ENCODE data around the gene MYO16. TPM values are rescaled to one million over a fixed set of nuclear protein-coding genes. Genes with fewer than 3 reads are reported as not detected.
"Not testable (repeated sequence)": the region's sequence is repeated elsewhere in the genome, so short reads cannot be mapped to it uniquely, and the experiment has no call there.

Gene MYO16
- total and polyA plus RNA-seq, 3 donors from 2014 or later, result 3.1 to 4.0 (median 3.4) TPM

GRCh38 chr13:108984251-108984920 is 355.0 kb downstream of the MYO16 start:
- H3K9me3 ChIP-seq, result no peaks in the 10 kb centered on the region
- 95 to 96% methylated on average over 7 of the region's 7 CpGs for WGBS, 2 donors
- no peaks in the 10 kb centered on the region for H3K27me3 ChIP-seq
- H3K4me1 ChIP-seq, result no peaks in the 10 kb centered on the region
- no peak for DNase-seq
- H3K27ac ChIP-seq, result no peak overlapping the region
- no peak overlapping the region for H3K4me3 ChIP-seq
- intact Hi-C loops (cut with DNase I; ENCODE audit: low total_unique reads), result no loop called here
- H3K36me3 ChIP-seq (ENCODE audit: low read depth, missing control alignments), result no peaks in the 10 kb centered on the region
- TF ChIP-seq POLR2A (IDR thresholded peaks at IDR 0.05) (no peak), CTCF (IDR thresholded peaks at IDR 0.05) (no peak)

GRCh38 chr13:108985166-108985565 is 355.8 kb downstream of the MYO16 start:
- 51 to 62% methylated on average over 10 of the region's 10 CpGs for WGBS, 2 donors
- no peaks in the 10 kb centered on the region for H3K9me3 ChIP-seq
- intact Hi-C loops (cut with DNase I; ENCODE audit: low total_unique reads), result no loop called here
- H3K27ac ChIP-seq, result no peak overlapping the region
- no peaks in the 10 kb centered on the region for H3K36me3 ChIP-seq (ENCODE audit: low read depth, missing control alignments)
- no peak overlapping the region for H3K4me3 ChIP-seq
- DNase-seq, result no peak
- H3K4me1 ChIP-seq, result no peaks in the 10 kb centered on the region
- no peak for TF ChIP-seq CTCF (IDR thresholded peaks at IDR 0.05)
- no peak for TF ChIP-seq POLR2A (IDR thresholded peaks at IDR 0.05)
- H3K27me3 ChIP-seq, result no peaks in the 10 kb centered on the region

GRCh38 chr13:108987517-108987916 is 358.1 kb downstream of the MYO16 start:
- no peaks in the 10 kb centered on the region for H3K9me3 ChIP-seq
- TF ChIP-seq CTCF (IDR thresholded peaks at IDR 0.05), result no peak
- TF ChIP-seq POLR2A (IDR thresholded peaks at IDR 0.05), result no peak
- no peak overlapping the region for H3K4me3 ChIP-seq
- no peaks in the 10 kb centered on the region for H3K27me3 ChIP-seq
- no peaks in the 10 kb centered on the region for H3K4me1 ChIP-seq
- no peak overlapping the region for H3K27ac ChIP-seq
- 56 to 76% methylated on average over 4 of the region's 4 CpGs for WGBS, 2 donors
- DNase-seq, result no peak
- intact Hi-C loops (cut with DNase I; ENCODE audit: low total_unique reads), result no loop called here
- H3K36me3 ChIP-seq (ENCODE audit: low read depth, missing control alignments), result no peaks in the 10 kb centered on the region

GRCh38 chr13:108987944-108988343 is 358.5 kb downstream of the MYO16 start:
- TF ChIP-seq CTCF (IDR thresholded peaks at IDR 0.05), result no peak
- TF ChIP-seq POLR2A (IDR thresholded peaks at IDR 0.05), result no peak
- no peaks in the 10 kb centered on the region for H3K27me3 ChIP-seq
- H3K4me1 ChIP-seq, result no peaks in the 10 kb centered on the region
- H3K4me3 ChIP-seq, result no peak overlapping the region
- H3K27ac ChIP-seq, result no peak overlapping the region
- intact Hi-C loops (cut with DNase I; ENCODE audit: low total_unique reads), result no loop called here
- H3K36me3 ChIP-seq (ENCODE audit: low read depth, missing control alignments), result no peaks in the 10 kb centered on the region
- DNase-seq, result no peak
- no peaks in the 10 kb centered on the region for H3K9me3 ChIP-seq
- WGBS, 2 donors, result 67 to 80% methylated on average over 5 of the region's 5 CpGs

- H3K27ac ChIP-seq; H3K4me3 ChIP-seq; H3K36me3 ChIP-seq (ENCODE audit: low read depth, missing control alignments); intact Hi-C loops (cut with DNase I; ENCODE audit: low total_unique reads); DNase-seq; H3K4me1 ChIP-seq; H3K9me3 ChIP-seq; H3K27me3 ChIP-seq: not testable (repeated sequence)
- WGBS, 2 donors, result 69 to 72% methylated on average over 3 of the region's 3 CpGs
Measured at GRCh38 chr13:108991416-108991815, 362.0 kb downstream of the MYO16 start.
